Stimulated activated naive CD4-positive, alpha-beta T cell (primary cell): Measurements from ENCODE around the gene KPNA4.
A peak's percentile ranks its signal among the peaks of the same experiment; 100 is the strongest.

Source experiments
- DNase-seq, 6 experiments: peaks; one replicate each; lab custom pipeline; 2025; lab: John Stamatoyannopoulos, UW

The KPNA4 gene

GRCh38 chr3:160449636-160450598, 115.5 kb downstream of the KPNA4 start, which contains the start of gene TRIM59:
TRIM59 (minus strand) TSS chr3:160449786; CDS start chr3:160439183, 10,603 bp downstream.
- peak; percentile 84 to 95 (median 92) for DNase-seq

DNA sequence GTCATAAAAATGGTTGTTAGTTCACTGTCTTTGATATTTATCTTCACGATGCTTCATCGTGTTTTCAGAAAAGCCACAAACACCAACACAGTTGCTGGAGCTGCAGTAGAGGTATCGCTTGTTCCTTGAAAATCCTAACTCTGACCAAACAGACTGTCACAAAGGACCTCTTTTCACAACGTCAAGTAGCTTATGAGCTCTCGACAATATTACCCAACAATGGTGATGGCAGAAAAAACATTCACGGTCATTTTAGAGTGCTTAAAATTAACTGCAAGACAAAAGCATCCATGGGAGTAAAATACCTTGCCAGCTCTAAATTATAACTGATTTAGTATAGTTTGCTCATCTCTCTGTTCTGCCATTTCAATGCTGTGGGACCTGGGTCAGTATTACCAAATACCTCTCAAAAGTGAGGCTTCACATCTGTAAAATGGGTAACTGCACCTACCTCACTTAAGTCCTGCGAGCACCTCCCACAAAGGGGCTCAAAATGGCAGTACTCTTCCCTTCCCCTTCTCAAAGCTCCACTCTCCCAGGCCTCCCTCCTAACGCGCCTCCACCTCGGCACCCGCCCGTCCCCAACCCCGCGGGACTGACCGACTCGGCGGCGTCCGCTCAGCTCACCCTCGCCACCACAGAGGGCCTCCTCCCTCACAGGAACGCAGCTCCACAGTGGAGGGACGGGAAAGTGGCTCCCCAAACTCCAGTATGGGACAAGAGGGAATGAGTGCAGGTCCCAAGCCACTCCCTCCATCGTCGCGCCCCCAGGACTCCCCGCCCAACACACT, 116.3 kb downstream of the KPNA4 start:
- peak in 3 of 6 experiments; percentile 25 to 53 (median 34) for DNase-seq

DNA sequence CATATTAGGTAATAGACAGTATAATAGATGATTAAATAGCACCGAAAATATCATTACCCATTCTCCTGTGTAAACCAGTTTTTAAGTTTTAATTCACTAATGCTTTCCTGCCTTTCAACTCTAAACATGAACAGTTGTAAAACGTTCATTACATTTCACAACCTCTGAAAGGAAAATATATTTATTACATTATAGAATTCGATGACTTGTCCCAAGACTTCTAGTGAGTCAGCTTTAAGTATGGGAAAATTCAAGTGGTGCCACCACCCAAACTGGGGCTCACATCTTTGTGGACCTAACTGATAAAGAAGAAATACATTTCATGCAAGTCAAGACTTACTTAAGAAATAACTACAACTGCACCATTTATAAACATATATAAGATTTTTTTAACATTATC, 117.8 kb downstream of the KPNA4 start:
- DNase-seq, result no peak

DNA sequence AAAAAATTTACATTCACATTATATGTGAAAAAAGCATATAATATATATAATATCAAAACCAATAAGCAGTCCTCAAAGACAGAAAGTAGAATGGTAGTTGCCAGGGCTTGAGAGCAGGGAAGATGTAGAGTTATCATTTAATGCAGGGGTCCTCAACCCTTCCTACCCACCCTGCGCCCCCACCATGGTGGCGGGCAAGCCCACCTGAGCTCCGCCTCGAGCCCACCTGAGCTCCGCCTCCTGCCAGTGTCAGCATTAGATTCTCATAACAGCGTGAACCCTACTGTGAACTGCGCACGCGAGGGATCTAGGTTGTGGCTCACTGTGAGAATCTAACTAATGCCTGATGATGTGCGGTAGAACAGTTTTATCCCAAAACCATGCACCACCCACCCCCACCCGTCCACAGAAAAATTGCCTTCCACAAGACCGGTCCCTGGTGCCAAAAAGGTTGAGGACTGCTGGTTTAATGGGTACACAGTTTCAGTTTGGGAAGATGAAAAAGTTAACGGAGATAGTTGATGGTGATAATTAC, 118.8 kb downstream of the KPNA4 start:
- no peak for DNase-seq

GRCh38 chr3:160445854-160446253, 119.5 kb downstream of the KPNA4 start:
- no peak for DNase-seq
